Measurements from ENCODE around the gene ADAD1. TPM values are rescaled to one million over a fixed set of nuclear protein-coding genes. Genes with fewer than 3 reads are reported as not detected.

Gene ADAD1
- total RNA-seq, 2 donors from 2014 or later = not detected

DNA sequence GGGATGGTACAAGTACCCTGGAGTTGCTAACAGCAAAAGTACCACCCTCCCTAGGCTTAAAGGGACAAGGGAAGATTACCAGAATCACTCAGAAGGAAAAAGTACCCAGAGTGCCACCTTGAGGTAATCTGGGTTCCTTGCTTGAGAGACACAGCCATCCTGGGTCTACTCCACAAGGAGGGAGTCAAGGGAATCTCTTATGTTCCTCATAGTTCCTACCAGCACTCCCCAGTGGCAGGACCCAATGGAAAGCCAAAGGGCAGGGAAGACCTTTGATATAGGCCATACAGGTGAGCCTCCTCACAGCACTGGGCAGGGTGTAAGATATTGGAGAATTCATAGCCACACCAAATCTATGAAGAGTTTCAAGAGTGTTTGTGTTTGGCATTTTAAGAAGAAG is 72.0 kb downstream of the ADAD1 start:
- Histone ChIP-seq H3K27me3 (ENCODE audit: control insufficient read depth, insufficient read depth, low read length, poor library complexity, severe bottlenecking) (no peaks in the 10 kb centered on the region), H3K4me1 (ENCODE audit: control insufficient read depth, insufficient read depth, low read length) (peaks cover 2% of the 10 kb centered on the region), H3K9ac (ENCODE audit: extremely low read depth, low read length, poor library complexity, severe bottlenecking) (no peak overlapping the region), H3K36me3 (ENCODE audit: control insufficient read depth, insufficient read depth, low read length) (no peaks in the 10 kb centered on the region), H3K27ac (ENCODE audit: low read depth, low read length) (no peak overlapping the region), H3K9me3 (ENCODE audit: control insufficient read depth, low read length) (no peaks in the 10 kb centered on the region), H3K4me3 (ENCODE audit: low read length) (no peak overlapping the region)
- TF ChIP-seq CTCF (conservative IDR thresholded peaks at IDR 0.05) = peak; percentile 80
- peak; percentile 86 for DNase-seq
- Mint-ChIP-seq H3K9me3 (no peaks in the 10 kb centered on the region), H3K27me3 (ENCODE audit: insufficient read depth) (no peaks in the 10 kb centered on the region), H3K4me1 (no peaks in the 10 kb centered on the region), H3K4me3 (no peak overlapping the region), H3K36me3 (ENCODE audit: low read depth) (no peaks in the 10 kb centered on the region), H3K27ac (no peak overlapping the region)

- no peaks in the 10 kb centered on the region for H3K36me3 Mint-ChIP-seq (ENCODE audit: low read depth)
- DNase-seq = no peak
- TF ChIP-seq CTCF (conservative IDR thresholded peaks at IDR 0.05) = no peak
- WGBS, 2 experiments (ENCODE audit: insufficient coverage in 1 of 2, insufficient read length in 1 of 2) = 88% methylated on average over 1 of the region's 1 CpG; no CpG with 5 or more reads in 1 of the 2 experiments
- H3K27me3 Mint-ChIP-seq (ENCODE audit: insufficient read depth) = no peaks in the 10 kb centered on the region
- Histone ChIP-seq H3K4me1 (ENCODE audit: control insufficient read depth, insufficient read depth, low read length) (peaks cover 2% of the 10 kb centered on the region), H3K4me3 (ENCODE audit: low read length) (no peak overlapping the region), H3K27me3 (ENCODE audit: control insufficient read depth, insufficient read depth, low read length, poor library complexity, severe bottlenecking) (no peaks in the 10 kb centered on the region), H3K9ac (ENCODE audit: extremely low read depth, low read length, poor library complexity, severe bottlenecking) (no peak overlapping the region), H3K36me3 (ENCODE audit: control insufficient read depth, insufficient read depth, low read length) (no peaks in the 10 kb centered on the region), H3K27ac (ENCODE audit: low read depth, low read length) (no peak overlapping the region), H3K9me3 (ENCODE audit: control insufficient read depth, low read length) (no peaks in the 10 kb centered on the region)
- peaks cover 17% of the 10 kb centered on the region for H3K4me1 Mint-ChIP-seq
- no peaks in the 10 kb centered on the region for H3K9me3 Mint-ChIP-seq
- H3K4me3 Mint-ChIP-seq = no peak overlapping the region
- no peak overlapping the region for H3K27ac Mint-ChIP-seq
These were observed 74.7 kb downstream of the ADAD1 start for GRCh38 chr4:122453384-122453995.

- no peak for DNase-seq
- Mint-ChIP-seq H3K36me3 (ENCODE audit: low read depth) (no peaks in the 10 kb centered on the region), H3K27me3 (ENCODE audit: insufficient read depth) (no peaks in the 10 kb centered on the region), H3K9me3 (peaks cover 2% of the 10 kb centered on the region), H3K4me1 (peaks cover 22% of the 10 kb centered on the region), H3K27ac (no peak within 1 kb of the TSS), H3K4me3 (no peak within 1 kb of the TSS)
- Histone ChIP-seq H3K4me3 (ENCODE audit: low read length) (no peak within 1 kb of the TSS), H3K36me3 (ENCODE audit: control insufficient read depth, insufficient read depth, low read length) (no peaks in the 10 kb centered on the region), H3K9me3 (ENCODE audit: control insufficient read depth, low read length) (no peaks in the 10 kb centered on the region), H3K27me3 (ENCODE audit: control insufficient read depth, insufficient read depth, low read length, poor library complexity, severe bottlenecking) (no peaks in the 10 kb centered on the region), H3K4me1 (ENCODE audit: control insufficient read depth, insufficient read depth, low read length) (peaks cover 2% of the 10 kb centered on the region), H3K9ac (ENCODE audit: extremely low read depth, low read length, poor library complexity, severe bottlenecking) (no peak within 1 kb of the TSS), H3K27ac (ENCODE audit: low read depth, low read length) (no peak within 1 kb of the TSS)
- TF ChIP-seq CTCF (conservative IDR thresholded peaks at IDR 0.05) = no peak
- 92 to 100% methylated on average over 1 to 2 of the region's 2 CpGs for WGBS, 2 experiments (ENCODE audit: insufficient coverage in 1 of 2, insufficient read length in 1 of 2)
These were observed 77.7 kb downstream of the ADAD1 start, which contains the start of gene IL2 for GRCh38 chr4:122456231-122457116. IL2 (minus strand) TSS chr4:122456725; CDS start chr4:122456440, 285 bp downstream.

All from endodermal cell (in vitro differentiated cells).